Stimulated activated CD8-positive, alpha-beta memory T cell treated with anti-CD3 and anti-CD28 coated beads, Interleukin-12 subunit alpha, Interleukin-12 subunit beta, amount 100 ng/mL, for 24 hours (primary cell): Measurements from ENCODE around the gene OR5AC2.

Experiments
- DNase-seq: peaks from one replicate; pipeline ENCODE4 v3.0.0-alpha.2; 2020; ENCODE audit errors: extremely low read depth

OR5AC2 gene

DNA sequence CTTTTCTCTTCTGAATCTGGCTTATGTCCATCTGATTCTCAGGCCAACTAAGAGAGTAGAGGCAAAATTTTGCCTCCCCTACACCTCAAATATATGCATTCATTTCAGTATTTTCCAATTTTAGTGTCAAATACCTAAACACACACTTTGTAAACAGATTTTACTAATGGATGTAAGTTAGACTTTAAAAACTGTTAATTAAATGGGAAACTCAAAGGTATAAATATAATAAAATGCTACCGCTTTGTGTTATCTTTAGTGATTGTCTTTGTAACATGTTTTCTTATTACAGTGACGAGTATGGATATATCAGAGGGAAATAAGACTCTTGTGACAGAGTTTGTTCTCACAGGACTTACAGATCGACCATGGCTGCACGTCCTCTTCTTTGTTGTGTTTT lies at the start of gene OR5AC2:
TSS of gene OR5AC2 (plus strand) at position 301 of the 400 bp plus-strand sequence. CDS start at position 301, 0 bp downstream.
- DNase-seq, result no peak

DNA sequence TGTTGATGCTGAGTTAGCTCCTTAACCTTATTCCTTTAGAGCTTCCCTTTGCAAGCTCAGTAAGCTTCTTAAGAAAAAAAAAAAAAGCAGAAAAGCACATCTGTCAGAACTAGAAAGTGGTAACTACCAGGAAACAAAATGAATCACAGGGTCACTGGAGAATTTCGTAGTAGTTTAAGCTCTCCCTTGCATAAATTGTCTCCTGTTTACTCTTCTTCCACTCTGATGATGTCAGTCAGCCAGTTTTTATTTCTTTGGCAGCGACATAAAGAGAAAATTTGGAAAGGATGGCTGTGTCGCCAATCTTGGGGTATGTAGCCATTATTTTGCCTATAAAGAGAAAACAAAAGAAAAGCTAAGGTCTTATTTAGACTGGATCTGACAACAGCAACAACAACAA lies 48.7 kb upstream of the OR5AC2 start:
- DNase-seq, result no peak

DNA sequence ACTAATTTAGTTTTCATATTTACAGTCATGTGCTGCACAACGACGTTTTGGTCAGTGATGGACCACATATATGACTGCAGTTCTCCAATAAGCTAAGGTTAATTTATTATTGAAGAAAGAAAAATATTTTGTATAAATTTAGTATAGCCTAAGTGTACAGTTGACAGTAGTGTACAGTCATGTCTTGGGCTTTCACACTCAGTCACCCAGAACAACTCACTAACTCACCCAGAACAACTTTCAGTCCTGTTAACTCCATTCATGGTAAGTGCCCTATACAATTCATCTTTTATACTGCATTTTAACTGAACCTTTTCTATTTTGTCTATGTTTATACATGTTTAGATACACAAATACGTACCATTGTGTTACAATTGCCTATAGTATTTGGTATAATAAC lies 48.1 kb upstream of the OR5AC2 start:
- no peak for DNase-seq

GRCh38 chr3:98039322-98040024 lies 47.5 kb upstream of the OR5AC2 start:
- peak; percentile 19 for DNase-seq

DNA sequence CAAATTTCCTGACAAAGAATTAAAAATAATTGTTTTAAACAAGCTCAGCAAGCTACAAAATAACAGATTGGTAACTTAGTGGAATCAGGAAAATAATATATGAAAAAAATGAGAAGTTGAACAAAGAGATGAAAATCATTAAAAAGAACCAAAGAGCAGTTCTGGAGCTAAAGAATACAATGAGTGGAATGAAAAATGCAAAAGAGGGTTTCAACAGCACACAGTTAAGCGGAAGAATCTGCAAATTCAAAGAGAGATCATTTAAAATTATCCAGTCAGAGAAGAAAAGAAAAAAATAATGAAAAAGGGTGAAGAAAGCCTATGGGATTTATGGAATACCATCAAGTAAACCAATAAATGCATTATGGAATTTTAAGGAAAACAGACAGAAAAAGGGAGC lies 45.6 kb upstream of the OR5AC2 start:
- DNase-seq, result no peak

DNA sequence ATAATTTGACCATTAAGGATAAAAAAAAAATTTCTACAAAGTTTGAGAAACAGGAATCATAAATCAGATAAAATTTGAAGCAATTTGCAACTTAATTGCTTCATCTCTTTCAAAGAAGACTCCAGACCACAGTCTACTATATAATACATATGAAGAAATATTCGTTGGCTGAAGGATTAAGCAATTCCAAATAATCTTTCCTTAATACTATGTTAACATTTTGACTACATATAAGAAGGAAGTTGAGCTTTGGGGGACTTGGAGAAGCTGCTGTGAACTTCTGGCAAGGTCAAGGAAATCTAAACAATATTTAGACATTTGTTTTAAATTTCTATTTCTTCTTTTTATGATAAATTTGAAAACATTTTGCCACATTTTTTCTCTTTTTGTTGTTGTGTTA lies 38.4 kb upstream of the OR5AC2 start:
- no peak for DNase-seq

DNA sequence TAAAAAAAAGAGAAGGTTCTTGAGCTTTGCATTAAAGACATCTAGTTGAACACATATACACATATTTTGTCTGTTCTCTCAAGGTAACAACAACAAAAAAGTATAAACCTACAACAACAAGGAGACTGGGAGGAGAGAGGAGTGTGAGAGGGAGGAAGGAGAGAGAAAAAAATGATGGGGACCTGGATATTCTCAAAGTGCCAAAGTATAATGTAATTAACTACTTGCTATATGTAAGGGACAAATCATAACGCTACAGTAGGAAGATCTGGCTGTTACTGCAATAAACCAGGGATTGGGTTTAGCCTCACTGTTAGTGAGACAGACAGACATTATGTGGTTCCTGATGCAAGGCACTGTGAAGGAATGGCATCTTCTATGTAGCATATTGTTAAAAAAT lies 37.7 kb upstream of the OR5AC2 start:
- no peak for DNase-seq

DNA sequence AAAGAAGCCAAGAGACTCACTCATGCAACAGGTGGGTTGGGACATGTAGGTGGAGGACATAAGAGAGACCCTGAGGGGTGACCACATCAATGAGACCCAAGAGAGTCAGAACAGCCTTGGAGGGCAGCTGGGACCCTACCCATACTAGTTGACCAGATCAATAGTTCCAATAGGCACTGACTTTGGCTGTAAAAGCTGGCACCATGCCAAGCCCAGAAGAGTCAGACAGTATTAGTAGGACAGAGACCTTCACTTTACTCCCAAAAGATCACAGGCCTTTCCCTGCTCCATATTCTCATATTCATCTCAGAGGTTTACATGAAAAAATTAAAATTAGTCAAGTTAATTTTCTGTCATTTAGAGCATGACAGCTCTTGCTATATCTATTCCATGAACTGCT lies 30.9 kb upstream of the OR5AC2 start:
- DNase-seq, result no peak

GRCh38 chr3:98057631-98058030 lies 29.3 kb upstream of the OR5AC2 start:
- no peak for DNase-seq

- DNase-seq, result no peak
These were observed 28.6 kb upstream of the OR5AC2 start for GRCh38 chr3:98058244-98058960.

DNA sequence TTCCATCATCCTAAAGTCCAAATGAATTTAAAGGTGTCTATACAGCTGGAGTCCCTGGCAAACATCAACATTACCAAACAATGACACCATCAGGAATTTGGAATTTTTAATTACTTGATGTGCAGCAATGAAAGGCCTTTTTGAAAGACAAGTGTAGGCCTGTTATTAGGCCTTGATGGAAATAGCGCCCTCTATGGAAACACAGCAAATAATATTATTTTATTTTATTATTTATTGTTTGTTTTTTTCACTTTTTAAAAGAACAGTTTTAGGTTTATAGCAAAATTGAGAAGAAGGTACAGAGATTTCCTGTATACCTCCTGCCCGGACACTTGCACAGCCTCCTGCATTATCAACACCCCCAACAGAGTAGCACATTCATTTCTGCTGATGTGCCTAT lies 18.1 kb upstream of the OR5AC2 start:
- DNase-seq, result no peak

DNA sequence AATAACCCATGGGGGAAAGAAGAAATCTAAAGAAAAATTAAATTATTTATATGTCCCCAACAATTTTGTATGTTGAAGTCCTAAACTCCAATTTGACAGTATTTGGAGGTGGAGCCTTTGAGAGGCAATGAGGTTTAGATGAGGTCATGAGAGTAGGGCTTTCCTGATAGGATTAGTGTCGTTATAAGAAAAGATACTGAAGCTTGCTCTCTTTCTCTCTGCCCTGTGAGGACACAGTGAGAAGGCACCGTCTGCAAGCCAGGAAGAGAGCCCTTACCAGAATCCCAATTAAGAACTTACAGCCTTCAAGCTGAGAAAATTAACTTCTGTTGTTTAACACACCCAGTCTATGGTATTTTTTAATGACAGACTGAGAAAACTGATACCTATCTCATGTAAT lies 16.1 kb upstream of the OR5AC2 start:
- DNase-seq, result no peak

DNA sequence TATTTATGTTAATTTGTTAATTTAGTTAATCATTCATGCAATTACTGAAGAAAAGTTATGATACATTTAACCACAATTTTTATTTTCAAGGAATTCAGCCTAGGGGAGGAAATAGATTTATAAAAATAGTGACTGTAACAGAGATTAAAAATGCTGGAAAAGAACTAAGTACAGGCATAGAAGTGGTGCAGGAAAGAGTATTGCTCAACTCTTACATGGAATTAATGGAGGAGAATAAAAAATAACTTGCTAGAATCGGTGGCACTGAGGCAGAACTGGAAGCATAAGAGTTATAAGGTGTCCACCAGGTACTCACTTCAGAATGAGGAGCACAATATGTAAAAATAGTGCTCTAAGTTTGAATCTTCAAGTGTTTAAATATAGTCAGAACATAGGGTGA lies 13.5 kb upstream of the OR5AC2 start:
- no peak for DNase-seq

DNA sequence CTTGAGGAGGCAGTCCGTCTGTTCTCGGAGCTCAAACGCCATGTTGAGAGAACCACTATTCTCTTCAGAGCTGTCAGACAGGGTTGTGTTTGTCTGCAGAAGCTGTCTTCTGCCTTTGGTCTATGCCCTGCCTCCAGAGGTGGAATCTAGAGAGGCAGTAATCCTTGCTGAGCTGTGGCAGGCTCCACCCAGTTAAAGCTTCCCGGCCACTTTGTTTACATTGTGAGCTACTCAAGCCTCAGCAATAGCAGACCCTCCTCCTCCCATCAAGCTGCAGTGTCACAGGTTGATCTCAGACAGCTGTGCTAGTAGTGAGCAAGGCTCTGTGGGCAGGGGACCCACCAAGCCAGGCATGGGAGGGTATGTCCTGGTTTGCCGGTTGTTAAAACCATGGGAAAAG lies 8.9 kb downstream of the OR5AC2 start:
- no peak for DNase-seq

DNA sequence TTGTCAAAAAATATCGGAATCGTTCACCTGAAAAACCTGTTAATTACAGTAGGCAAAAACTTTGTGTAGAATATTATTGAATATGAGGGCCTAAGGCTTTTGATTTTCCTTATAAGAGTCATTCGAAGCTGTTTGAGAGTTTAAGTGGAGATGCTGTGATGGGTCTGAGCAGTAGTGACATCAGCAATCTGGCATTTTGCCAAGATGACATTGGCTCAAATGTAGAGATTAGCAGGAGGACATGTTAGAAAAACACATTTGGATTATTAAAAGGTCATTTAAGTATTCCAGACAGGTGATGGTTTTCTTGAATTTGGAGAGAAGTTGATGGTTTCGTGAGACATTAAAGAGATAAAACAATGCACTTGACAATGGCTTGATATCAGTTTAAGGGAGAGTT lies 12.9 kb downstream of the OR5AC2 start:
- no peak for DNase-seq

GRCh38 chr3:98108162-98108561 lies 21.2 kb downstream of the OR5AC2 start:
- no peak for DNase-seq

DNA sequence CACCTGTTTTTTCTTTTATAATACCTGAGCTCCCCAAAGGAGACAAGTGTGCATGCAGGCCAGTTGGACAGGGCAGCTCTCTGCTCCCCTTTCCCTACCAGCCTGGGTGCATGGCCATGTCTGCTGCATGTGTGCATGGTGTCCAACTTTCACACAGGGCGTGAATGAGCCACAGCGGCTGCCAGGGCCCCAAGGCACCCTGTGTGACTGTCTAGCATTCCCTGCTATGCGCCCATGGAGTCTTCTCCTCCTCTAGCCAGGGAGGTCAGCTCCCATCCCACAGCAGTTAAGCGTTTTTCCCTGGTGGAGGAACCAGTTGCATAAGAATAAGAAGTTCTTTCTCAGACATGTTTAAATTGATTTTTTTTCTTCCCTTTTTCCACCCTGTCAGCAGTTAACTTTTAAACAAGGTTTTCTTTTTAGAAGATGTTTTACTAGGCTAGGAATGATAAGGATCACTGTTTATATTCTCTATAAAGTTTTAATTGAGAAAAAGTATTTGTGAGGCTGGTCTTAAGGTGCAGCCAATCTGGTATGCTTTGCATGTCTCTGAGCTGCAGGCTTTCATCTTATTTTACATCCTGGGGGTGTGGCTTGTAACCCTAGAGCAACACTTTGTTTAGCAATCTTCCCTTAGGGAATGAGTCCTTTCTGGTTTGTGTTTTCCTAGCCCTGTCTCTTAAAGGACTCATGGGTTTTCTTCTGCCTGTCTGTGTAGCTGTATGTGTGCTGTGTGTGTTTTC lies 23.0 kb downstream of the OR5AC2 start:
- no peak for DNase-seq

DNA sequence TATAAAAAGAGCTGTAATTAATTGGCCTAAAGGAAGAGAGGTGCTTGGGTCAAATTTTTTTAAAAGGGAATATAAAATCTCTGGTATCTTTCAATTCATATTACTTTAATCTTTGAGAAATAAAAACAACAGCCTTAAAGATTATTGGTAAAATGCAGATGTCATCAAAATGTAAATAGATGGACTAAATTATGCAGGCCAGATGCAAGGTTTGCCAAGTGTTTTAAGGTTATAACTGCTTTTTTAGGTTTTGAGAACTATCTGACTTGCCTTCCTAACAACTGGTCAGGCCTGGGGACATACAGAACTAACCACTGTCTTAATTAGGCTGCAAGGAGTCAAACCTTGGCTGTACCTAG lies 23.6 kb downstream of the OR5AC2 start:
- no peak for DNase-seq

- DNase-seq, result no peak
These were observed 27.3 kb downstream of the OR5AC2 start for GRCh38 chr3:98114264-98114663.

- no peak for DNase-seq
These were observed 28.7 kb downstream of the OR5AC2 start for GRCh38 chr3:98115717-98116116.

- DNase-seq, result no peak
These were observed 43.4 kb downstream of the OR5AC2 start, which contains the start of gene OR5H1 for GRCh38 chr3:98130421-98130820. Gene OR5H1 (plus strand): TSS chr3:98130721. CDS start chr3:98132698, 1,977 bp downstream.

DNA sequence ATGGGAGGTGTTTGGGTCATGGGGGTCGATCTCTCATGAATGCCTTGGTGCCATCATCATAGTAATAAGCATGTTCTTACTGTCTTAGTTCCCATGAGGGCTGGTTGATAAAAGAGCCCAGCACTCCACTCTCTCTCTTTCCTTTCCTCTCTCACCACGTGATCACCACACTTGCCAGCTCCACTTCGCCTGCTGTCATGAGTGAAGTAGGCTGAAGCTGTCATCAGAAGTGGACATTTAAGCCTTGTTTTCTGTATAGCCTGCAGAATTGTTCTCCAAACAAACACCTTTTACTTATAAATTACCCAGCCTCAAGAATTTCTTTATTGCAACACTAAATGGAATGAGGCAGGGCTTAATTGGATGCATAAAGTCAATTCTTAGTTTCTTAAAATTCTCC lies 49.7 kb downstream of the OR5AC2 start:
- DNase-seq, result no peak
